HG03439 (cell line): Measurements from ENCODE around the gene SIRPA.

Experiments
- ATAC-seq: cut with Tn5 transposase; IDR thresholded peaks from one replicate; pipeline ENCODE4 v1.9.1; 2021; ENCODE audit warnings: mild to moderate bottlenecking, moderate library complexity; ENCODE audit not compliant: unreplicated experiment

SIRPA gene

DNA sequence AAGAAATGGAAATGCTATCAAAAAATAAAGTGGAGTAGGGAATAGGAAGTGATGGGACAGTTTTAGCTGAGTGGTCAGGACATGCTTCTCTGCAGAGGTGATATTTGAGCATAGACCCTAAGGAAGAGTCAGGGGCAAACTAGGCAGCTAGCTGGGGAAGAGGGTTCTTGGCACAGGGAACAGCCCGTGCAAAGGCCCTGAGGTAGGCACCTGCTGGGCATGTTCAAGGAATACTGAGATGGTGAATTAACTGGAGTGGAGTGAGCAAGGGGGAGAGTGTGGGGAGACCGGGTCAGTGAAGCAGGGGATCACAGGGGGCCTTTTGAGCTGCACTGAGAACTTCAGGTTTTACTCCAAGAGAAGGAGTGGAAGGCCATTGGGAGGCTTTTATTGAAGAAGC lies 7.5 kb upstream of the SIRPA start:
- no peak for ATAC-seq

DNA sequence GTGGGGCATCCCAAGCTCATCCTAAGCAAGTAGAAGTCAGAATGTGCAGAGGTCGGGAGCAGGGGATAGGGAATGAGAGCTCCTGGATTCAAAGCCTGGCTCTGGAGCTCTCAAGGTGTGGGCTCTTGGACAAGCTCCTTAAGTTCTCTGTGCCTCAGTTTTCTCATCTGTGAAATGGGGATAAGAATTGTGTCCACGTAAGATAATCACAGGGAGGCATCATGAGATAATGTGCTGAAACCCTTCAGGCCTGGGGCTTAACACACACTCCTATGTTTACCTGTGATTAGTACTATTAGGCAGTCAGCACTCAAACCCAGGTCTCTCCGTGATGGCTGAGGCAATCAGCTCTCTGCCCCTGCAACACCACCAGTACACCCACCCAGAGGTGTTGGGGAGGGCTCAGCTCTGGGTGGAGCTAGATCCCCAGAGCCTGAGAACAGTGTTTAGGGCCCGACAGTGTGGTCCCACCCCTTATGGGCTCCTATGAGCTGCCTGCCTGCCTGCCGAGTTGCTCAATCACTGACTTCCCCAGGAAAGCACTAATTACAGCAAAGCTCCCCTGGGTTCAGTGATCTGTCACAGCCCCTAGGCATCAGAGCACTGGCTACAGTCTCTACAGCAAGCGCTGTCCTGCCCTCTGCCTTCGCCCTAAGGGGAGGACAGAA lies 6.3 kb upstream of the SIRPA start:
- no peak for ATAC-seq

DNA sequence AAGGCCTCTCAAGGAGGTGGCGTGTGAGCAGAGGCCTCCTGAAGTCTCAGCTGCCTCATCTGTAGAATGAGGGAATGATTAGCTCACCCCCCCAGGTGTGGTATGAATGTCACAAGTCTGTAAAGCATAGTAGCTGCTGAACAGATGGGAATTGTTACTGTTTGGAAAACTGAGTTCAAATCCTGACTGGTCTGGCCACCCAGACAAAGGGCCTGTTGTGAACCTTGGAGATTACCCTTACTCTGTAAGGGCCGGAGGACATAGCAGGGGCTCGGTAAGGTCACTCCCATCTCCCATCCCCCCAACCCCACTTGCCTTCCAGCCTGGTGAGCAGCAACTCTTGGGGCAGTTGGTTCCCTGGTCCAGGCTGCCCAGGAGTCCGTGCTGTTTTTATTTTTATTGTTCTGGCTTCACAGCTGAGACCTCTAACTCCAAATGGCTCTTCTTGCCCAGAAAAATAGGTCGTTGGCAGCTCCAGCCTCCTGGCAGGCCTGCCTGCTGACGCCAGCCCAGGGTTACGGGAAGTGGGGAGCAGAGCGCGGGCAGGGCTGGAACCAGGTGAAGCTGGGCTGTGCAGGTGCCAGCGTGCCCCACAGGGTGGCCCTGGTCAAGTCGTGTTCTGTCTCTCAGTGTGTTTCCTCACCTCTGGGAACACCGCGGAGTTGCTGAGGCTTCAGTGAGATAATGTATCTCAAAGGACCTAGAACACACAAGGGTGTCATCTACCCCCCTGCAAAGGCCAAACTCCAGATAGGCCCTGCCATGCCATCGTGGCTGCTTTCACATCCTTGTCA lies 4.5 kb upstream of the SIRPA start:
- no peak for ATAC-seq

DNA sequence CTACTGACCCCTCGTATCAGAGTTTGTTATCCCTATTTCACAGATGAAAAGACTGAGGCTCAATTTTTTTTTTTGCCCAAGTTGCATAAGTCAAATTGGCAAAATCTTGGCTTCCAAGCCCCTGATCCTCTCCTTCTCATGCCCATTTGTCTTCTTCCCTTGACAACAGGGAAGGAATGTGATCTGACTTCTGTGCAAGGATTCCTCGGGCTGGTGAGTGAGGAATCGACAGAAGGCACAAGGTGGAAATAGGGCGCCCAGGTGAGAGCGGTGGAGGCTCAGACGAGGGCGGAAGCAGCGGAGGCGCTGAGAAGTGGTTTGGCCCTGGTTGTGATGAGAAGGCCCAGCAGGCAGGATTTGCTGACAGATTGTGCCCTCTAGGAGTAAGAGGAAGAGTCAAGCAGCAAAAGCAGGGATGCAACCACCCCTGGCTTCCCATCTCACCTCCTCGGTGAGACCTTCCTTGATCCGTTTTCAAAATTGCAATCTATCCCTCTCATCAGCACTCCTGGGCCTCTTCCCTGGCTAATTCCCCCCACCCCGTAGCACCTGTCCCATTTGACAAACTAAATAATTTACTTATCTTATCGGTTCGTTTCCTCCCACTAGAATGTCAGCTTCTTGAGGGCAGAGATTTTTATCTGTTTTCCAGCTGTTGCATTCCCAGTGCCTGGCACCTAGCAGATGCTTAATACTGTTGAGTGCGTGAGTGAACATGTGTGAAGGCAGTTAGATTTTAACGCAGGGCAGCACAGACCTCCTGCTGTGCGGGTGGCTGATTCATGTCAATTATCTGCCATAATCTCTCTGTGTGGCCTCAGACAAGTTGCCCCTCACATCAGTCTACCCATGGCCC lies 3.7 kb upstream of the SIRPA start:
- no peak for ATAC-seq

DNA sequence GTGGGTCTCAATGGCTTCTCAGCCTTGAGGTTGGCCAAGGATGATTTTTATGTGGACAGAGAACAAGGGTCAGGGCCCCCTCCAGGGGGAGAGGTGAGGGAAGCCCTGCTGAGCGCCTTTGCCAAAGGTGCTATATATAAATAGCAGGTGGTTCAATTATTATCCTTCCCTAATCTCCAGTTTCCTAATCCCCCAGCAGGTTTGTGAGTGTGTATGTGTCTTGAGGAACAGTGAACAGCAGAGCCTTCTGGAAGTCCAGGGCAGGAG lies 3.2 kb upstream of the SIRPA start:
- ATAC-seq: no peak

DNA sequence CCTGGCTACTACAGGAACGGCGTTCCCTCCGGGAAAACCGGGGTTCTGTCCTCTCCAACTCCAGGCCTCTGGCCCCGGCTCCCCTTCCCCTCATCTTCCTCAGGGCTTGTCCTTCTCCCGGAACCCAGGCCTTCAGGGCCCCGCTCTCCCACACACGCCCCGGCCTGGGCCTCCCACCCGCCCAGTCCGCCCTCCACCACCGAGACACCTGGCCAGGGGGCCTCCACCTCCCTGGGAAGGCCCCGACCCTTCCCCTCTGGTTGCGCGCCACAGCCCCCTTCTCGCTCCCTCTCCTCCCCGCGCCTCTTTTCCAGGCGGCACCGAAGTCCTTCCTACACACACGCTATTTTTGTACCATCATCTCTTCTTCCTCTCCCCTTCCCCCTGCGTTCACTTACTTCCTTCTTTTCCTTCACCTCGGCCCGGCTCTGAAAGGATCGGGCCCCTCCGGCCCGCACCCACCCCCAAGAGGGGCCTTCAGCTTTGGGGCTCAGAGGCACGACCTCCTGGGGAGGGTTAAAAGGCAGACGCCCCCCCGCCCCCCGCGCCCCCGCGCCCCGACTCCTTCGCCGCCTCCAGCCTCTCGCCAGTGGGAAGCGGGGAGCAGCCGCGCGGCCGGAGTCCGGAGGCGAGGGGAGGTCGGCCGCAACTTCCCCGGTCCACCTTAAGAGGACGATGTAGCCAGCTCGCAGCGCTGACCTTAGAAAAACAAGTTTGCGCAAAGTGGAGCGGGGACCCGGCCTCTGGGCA lies 1.3 kb upstream of the SIRPA start:
- no peak for ATAC-seq

DNA sequence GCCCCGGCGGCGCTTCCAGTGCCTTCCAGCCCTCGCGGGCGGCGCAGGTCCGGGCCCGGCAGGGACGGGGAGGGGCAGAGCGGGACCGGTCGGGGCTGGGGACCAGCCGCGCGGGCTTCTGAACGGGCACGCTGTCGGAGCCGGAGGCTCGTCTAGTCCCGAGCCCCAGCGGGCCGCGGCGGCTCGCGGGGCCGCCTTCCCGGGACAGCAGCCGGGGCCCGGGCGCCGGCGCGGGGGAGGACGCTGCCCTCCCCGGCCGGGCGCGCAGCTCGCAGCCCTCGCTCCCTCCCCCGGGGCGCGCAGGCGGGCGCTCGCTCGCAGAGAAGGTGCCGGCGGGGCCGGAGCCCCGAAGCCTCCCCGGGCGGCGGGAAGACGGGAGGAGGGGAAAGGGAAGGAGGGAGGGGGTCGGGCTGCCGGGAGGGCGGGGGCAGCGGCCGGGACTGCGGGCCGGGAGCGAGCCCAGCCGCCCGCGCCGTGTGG lies 696 bp upstream of the SIRPA start:
- peak; percentile 30 for ATAC-seq

DNA sequence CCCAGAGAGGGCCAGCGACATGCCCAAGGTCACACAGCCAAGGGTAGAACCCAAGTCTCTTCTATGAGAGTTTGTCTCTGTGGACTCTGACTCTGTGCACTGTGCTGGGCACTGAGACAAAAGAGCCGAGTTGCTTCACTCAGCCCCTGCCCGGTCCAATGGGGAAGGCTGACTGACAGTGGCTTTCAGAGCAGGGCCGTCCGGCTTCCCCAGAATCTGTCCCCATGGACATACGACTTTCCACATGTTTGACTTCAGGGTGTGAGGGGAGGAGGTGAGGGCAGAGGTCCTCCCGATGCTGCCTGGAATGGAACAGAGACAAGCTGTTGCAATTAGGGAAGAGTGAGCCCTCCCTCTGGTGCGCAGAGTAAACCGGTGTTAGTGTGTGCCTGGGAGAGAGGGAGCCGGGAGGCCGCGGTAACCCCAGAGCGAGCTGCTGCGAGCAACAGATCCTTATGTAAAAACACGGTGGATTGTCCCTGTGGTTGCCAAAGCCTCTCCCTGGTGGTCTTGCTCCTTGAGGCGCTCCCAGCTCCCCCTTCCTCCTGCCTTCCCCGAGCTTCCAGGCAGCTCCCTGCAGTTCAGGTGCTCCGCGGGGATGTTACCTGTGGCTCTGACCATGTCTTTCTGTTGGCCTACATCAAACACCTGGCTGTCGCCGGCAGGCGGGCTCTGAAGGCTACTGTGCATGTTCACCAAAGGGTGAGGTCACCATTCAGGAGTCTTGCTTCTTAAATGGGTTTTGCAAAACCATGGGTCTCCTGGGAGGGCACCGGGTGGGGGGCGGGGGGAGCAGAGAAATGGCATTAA lies 672 bp downstream of the SIRPA start:
- no peak for ATAC-seq

DNA sequence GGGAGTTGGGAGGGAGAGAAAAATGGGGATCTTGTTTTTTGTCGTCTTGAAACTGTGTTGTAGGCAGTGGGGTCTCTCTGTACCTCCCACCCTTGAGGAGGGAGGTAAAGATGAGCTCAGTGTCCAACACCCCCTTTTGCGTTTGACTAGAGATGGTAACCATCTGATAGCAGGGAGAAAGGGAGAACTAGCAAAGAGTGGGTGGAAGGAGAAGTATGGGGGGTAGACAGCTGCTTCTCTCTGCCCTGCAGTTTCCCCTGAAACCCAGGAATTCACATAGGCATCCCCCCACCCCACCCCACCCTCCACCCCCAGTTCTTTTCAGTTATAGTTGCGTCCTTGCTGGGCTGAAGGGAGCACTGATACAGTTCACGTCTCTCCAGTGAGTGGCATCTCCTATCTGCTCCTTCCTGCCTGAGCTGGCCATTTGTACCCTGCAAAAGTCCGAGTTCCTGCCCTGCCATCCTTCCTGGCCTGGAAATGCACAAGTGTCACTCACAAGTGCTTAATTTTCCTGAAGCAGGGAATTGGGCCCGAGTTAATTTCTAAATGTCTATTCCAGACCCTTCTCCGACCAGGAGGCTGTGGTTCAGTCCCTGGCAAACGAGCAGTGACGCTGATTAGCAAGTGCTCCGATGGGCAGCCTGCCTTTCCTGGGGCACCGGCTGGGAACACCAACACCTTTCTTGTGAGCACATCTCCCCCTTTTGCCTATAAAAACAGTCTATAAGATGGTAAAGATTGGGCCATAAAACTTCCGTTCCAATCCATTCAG lies 1.5 kb downstream of the SIRPA start:
- ATAC-seq: no peak

DNA sequence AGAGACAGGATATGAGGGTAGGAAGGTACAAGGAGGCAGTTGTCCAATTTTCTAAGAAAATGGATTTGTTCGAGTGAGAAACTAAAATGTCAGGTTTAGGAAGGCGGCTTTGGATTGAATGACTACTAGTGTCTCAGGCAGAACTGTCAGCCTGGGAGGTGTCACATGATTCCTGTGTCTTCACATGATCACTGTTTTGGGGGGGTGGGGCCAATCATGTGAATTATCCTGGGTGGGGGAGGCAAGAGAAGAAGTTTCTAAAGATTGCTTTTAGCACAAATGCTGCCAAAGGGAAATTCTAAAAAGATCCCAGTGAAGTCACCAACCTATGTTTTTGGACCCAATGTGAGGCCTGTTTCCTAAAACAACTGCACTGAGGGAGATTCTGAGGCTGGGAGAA lies 2.3 kb downstream of the SIRPA start:
- ATAC-seq: no peak

DNA sequence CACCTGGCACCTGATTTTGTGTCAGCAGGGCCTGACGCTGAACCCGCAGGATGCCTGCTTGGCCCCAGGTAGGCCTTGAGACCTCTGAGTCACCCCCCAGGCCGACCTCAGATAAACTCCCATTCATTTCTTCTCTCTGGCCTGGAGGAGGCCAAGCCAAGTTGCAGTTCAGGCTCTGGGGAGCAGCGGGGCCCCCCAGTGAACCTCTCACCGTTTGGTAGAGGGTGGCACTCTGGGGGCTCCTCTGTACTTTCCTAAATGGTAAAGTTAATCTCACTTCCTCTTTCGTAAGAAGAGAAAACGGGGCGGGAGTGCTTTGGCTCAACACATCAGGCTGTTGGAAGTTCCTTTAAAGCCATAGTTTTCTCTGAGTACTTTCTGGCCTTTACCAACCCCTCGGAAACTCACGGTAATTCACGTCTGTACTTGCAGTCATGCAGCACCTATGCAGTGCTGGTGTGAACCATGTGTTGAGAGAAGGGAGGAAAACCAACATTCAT lies 2.8 kb downstream of the SIRPA start:
- peak; percentile 48 for ATAC-seq

DNA sequence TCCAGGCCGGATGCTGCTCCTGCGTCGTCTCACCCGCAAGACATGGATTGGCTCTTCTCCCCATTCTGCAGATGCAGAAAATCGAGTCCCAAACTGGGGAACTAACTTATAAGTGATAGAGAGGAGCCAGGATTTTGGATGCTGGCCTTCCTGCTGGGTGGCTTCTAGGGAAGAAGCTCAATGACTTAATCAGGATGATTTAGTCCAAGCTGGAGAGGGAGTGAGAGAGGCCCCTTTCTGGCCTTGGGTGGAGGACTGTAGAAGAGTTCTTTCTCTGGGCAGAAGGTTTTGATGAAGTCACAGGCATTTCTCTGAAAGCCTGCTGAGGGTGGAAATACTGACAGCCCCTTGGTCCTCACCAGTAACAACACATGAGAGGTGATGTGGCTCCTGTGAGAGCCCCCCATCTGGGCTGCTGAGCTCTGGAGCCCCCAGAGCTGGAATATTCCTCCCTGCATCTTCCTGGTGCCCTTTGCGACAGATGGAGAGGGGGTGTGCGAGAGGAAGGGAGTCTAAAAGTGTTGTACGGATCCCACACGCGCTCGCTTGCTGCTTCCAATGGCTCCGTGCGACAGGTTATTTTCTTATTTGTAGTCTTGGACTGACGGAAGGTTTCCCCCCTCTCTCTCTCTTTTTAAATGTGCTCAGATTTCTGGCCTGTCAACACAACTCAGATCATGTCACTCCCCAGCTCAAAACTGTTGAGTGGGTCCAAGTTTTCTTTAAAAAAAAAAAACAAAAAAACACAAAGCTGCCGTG lies 3.5 kb downstream of the SIRPA start:
- ATAC-seq: no peak

DNA sequence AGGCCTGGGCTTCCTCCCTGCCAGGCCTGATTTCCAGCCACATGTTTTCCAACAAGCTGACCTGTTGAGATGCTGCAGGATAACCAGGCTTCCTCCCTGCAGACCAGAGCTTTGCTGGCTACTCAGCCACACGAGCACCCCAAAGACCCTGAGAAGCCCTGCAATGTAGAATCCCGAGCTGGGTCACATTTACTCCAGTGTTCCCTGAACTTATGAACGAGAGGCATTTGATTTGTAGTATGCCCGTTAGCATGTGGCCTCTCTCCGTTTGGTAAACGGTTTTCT lies 4.0 kb downstream of the SIRPA start:
- no peak for ATAC-seq

DNA sequence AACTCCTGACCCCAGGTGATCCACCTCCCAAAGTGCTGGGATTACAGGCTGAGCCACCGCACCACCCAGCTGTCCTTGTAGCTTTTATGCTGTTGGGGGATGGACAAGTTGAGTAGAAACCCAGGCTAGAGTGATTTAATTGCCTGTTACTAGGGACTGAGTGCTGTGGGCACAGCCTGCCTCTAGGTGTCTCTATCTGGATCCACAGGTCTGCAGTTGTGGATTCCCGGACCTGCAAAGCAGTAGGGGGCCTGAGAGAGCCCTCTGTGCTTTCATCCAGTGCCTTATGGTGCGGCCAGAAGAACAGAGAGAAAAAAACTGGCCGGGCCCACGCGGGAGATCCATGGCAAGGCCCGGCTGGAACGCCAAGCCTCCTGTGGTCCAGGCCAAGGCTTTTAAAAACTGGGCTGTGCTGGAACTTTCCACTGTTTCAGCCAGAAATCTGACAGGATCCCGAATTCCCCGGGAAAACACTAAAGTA lies 5.2 kb downstream of the SIRPA start:
- ATAC-seq: no peak

DNA sequence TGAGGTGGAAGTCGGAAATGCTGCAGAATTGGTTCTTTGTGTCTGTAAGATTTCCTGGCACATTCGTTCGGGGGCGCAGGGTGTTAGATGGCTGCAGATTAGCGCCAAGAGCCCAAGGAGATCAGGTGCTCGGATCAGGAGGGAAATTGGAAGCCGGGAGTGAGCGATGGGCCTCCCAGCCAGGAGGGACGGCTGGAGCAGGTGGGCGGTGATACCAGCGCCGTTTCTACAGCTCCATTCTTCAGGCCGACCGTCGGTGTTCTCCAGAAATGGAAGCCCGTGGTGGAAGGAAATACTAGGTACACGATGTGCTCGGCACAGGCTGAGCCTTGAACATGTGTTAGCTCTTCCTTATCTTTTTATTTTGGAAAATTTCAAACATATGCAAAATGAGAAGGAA lies 6.5 kb downstream of the SIRPA start:
- no peak for ATAC-seq

DNA sequence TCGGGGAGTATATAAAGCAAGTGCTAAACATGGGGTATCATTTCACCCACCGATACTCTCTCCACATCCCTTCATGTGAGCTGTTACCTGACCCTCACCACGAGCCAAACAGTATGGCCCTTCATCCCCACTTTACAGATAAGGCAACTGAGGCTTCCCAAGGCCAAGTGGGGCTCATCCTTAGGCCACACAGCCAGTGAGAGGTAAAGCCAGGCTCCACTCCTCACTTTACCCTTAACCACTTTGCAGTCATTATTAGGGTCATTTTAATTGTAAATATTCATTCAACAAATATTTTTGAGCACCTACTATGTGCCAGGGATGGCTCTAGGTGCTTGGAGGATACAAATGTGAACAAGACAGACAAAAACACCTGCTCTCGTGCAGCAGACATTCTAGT lies 7.0 kb downstream of the SIRPA start:
- no peak for ATAC-seq

DNA sequence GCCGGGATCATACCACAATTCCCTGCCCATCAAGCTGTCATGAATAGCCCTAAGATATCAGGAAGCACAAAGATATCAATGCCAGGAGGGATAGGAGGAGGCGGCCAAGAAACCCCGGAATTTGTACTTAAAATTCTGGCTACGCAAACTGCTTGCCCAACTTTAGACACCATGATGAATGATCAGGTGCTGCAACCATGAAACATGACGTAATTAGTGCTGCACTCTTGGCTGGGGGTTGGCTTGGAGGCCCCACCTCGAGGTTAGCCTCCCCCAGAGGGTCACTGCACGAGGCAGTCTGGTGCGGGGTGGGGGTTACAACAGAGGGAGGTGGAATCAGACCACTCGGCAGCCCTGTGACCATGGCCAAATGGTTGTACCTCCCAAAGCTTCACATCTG lies 8.9 kb downstream of the SIRPA start:
- no peak for ATAC-seq

DNA sequence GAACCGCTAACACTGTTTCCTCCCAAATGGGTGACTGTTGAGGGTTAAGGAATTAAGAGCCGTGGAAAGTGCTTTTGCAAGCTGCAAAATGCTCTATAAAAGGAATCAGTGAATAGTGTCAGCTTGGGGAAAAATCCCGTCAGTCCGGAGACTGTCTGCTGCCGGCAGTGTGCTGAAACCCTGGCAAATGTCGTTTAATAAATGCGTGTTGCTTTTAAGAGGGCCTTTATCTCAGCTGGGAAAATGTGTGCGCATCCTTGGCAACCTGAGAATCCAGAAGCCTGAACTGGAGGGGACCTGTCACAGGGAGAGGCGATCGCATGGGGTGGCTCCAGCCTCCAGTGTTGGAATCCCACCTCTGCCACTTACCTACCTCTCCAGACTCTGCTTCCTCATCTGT lies 9.8 kb downstream of the SIRPA start:
- ATAC-seq: no peak

DNA sequence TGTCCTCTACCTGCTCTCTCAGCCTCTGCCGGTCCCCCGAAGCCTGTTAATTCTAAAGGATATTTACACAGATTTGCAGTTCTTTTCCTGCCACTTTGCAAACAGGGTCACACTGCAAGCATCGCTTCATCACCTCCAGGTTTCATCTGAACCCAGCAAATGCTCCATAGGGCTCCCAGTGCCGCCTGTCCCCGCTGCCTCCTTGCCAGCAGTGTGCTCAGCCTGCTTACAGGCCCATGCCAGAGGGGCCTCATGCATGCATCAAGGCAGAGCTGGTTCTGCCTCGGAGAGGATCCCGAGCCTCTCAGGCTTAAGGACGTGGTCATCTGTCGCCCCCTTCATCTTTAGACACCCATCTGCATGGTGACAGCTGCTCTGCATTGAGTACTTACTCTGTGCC lies 10.5 kb downstream of the SIRPA start:
- no peak for ATAC-seq
